HCT116 (cell line): Measurements from ENCODE around the gene KDM3B. TPM values are rescaled to one million over a fixed set of nuclear protein-coding genes. Genes with fewer than 3 reads are reported as not detected.

Experiments
- ATAC-seq: fragments of 200-7000 bp; cut with Tn5 transposase; 2 replicates; pipeline ENCODE4 v1.9.1; 2020; ENCODE audit warnings: mild to moderate bottlenecking, moderate library complexity
- BruUV-seq: library from RNA; stranded (reverse); fragments of 400-500 nt; replicated peaks from 2 replicates; lab custom pipeline; 2021; lab: Mats Ljungman, UMichigan
- CTCF ChIA-PET: fragments of 300-600 bp; sonication (Branson Sonifier 250); formaldehyde crosslinking; loops from one replicate; lab custom pipeline; 2021; ENCODE audit warnings: antibody characterized with exemption; lab: Charles Lee
- POLR2A ChIA-PET: fragments of 300-600, 350-600 bp; sonication (Branson Sonifier 250); formaldehyde crosslinking; loops from one replicate; lab custom pipeline; 2021; ENCODE audit warnings: antibody characterized with exemption; lab: Charles Lee
- RAD21 ChIA-PET, 2 experiments: fragments of 300-600 bp; sonication (Branson Sonifier 250); formaldehyde crosslinking; loops; one replicate each; lab custom pipeline; 2023; ENCODE audit warnings: low total read pairs in 2 of 2; ENCODE audit not compliant: uncharacterized antibody in 2 of 2, unreplicated experiment in 2 of 2, low non-redundant PET in 1 of 2; lab: Charles Lee
- DNase-seq: peaks from one replicate; pipeline ENCODE4 v3.0.0-alpha.2; 2010; ENCODE audit warnings: low read depth, low spot score
- H2AFZ ChIP-seq: fragments of 200-600 bp; shearing (Covaris generic), sonication (generic); 2 replicates; pipeline ENCODE4 v1.6.1; 2017; ENCODE audit warnings: low read depth, mixed run types, mixed read lengths, antibody characterized with exemption, low read length; ENCODE audit not compliant: poor library complexity, severe bottlenecking
- H3K27ac ChIP-seq: 2 replicates; pipeline ENCODE4 v1.5.1; 2012; ENCODE audit warnings: low read depth, low read length
- H3K27me3 ChIP-seq: fragments of 200-600 bp; sonication (generic); 2 replicates; pipeline ENCODE4 v1.6.1; 2016; ENCODE audit warnings: mixed run types, low read length, mixed read lengths; ENCODE audit not compliant: insufficient read depth
- H3K36me3 ChIP-seq, 2 experiments: fragments of 200-500 bp in 1 of 2; fragments of 200-600 bp in 1 of 2; sonication (Bioruptor generic) in 1 of 2; sonication (generic) in 1 of 2; 2 replicates each; pipeline versions ENCODE4 v1.5.1 to v1.6.1; 2014 to 2016; ENCODE audit warnings: low read length in 2 of 2, inconsistent platforms in 1 of 2, mixed read lengths in 1 of 2, mixed run types in 1 of 2; ENCODE audit not compliant: insufficient read depth in 2 of 2, control insufficient read depth in 1 of 2
- H3K4me1 ChIP-seq, 2 experiments: fragments of 200-600 bp in 1 of 2; sonication (generic) in 1 of 2; 2 replicates each; pipeline versions ENCODE4 v1.5.1 to v1.6.1; 2012 to 2017; ENCODE audit warnings: low read length in 2 of 2, inconsistent platforms in 1 of 2, mild to moderate bottlenecking in 1 of 2, mixed read lengths in 1 of 2, mixed run types in 1 of 2, moderate library complexity in 1 of 2; ENCODE audit not compliant: insufficient read depth in 2 of 2, control insufficient read depth in 1 of 2
- H3K4me2 ChIP-seq: fragments of 200-600 bp; sonication (generic); 2 replicates; pipeline ENCODE4 v1.6.1; 2017; ENCODE audit warnings: mixed run types, low read length, mixed read lengths
- H3K4me3 ChIP-seq, 2 experiments: fragments of 200-600 bp in 1 of 2; sonication (generic) in 1 of 2; replicated peaks in 1 of 2; 2 replicates each; pipeline ENCODE4 v1.5.1; 2011 to 2016; ENCODE audit warnings: low read length in 2 of 2, control low read depth in 1 of 2, low read depth in 1 of 2, mild to moderate bottlenecking in 1 of 2, mixed read lengths in 1 of 2, mixed run types in 1 of 2
- H3K79me2 ChIP-seq: fragments of 200-600 bp; sonication (generic); 2 replicates; pipeline ENCODE4 v1.6.1; 2017; ENCODE audit warnings: mild to moderate bottlenecking, mixed run types, low read length, moderate library complexity, mixed read lengths; ENCODE audit not compliant: insufficient read depth
- H3K9ac ChIP-seq: fragments of 200-600 bp; sonication (generic); 2 replicates; pipeline ENCODE4 v1.6.1; 2016; ENCODE audit warnings: low read length, mixed read lengths
- H3K9me2 ChIP-seq: fragments of 200-600 bp; sonication (generic), shearing (Covaris generic); 2 replicates; pipeline ENCODE4 v1.6.1; 2017; ENCODE audit warnings: mixed run types, mild to moderate bottlenecking, moderate library complexity; ENCODE audit not compliant: insufficient read depth
- H3K9me3 ChIP-seq, 2 experiments: fragments of 200-500 bp in 1 of 2; fragments of 200-600 bp in 1 of 2; sonication (Bioruptor generic) in 1 of 2; sonication (generic) in 1 of 2; 2 replicates each; pipeline ENCODE4 v1.6.1; 2014 to 2017; ENCODE audit warnings: low read length in 2 of 2, mixed read lengths in 2 of 2, inconsistent platforms in 1 of 2, low read depth in 1 of 2, mild to moderate bottlenecking in 1 of 2, mixed run types in 1 of 2, moderate library complexity in 1 of 2; ENCODE audit not compliant: control insufficient read depth in 1 of 2, insufficient read depth in 1 of 2
- H4K20me1 ChIP-seq: fragments of 200-600 bp; sonication (generic), shearing (Covaris generic); 2 replicates; pipeline ENCODE4 v1.6.1; 2017; ENCODE audit warnings: mixed run types, mild to moderate bottlenecking, moderate library complexity; ENCODE audit not compliant: insufficient read depth
- CEBPB ChIP-seq: IDR thresholded peaks from 2 replicates; pipeline ENCODE4 v1.6.1; 2012; ENCODE audit warnings: low read depth
- EZH2 ChIP-seq: fragments of 200-600 bp; sonication (generic); IDR thresholded peaks from 2 replicates; pipeline ENCODE4 v1.6.1; 2017; ENCODE audit warnings: antibody characterized with exemption, mixed run types
- POLR2AphosphoS5 ChIP-seq: IDR thresholded peaks from 2 replicates; pipeline ENCODE4 v1.6.1; 2011; ENCODE audit warnings: mild to moderate bottlenecking, low read depth, low read length, moderate library complexity
- SIN3A ChIP-seq: IDR thresholded peaks from 2 replicates; pipeline ENCODE4 v1.6.1; 2012; ENCODE audit warnings: low read depth
- ZBTB33 ChIP-seq: IDR thresholded peaks from 2 replicates; pipeline ENCODE4 v1.6.1; 2011; ENCODE audit warnings: mild to moderate bottlenecking, low read length, moderate library complexity; ENCODE audit not compliant: insufficient replicate concordance; ENCODE audit errors: extremely low read depth
- intact Hi-C: fragments of 100-400 bp; cut with micrococcal nuclease; formaldehyde crosslinking; loops from 2 replicates; pipeline ENCODE4 v1.10.0; 2022
- total RNA-seq: library from RNA; stranded (reverse); gene quantifications from one replicate; pipeline ENCODE4 v1.2.1, GENCODE V29; 2021; ENCODE audit not compliant: unreplicated experiment

Gene KDM3B
- total RNA-seq, 1 experiment from 2014 or later, result 65.1 TPM

DNA sequence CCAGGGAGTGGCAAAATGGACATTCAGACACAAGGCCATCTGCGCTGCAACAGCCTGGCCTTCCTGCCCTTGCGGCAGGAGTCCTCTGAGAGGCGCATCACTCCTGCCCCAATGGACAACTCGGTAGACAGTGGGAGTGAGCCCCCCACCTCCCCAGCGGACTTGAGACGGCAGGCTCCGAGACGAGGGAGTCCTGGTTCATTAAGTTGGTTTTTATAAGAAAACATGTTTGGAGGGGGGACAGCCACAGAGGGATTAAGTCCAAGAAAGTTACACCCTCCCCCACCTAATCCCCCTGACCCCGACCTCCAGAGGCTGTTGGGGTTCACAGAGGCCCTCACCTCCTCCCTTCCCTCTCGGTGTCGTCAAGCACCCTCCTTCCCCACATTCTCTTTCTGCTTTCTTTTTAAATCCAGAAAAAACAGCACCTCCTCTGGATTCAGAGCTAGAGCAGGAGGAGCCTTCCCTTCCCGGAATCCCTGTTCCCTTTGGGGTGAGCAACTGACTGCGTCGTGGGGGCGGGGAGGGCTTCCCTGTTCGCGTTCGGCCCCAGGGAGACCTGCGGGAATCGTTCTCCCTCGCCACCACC is 111.0 kb downstream of the KDM3B start:
- peaks cover 31% of the 10 kb centered on the region for H3K79me2 ChIP-seq
- ChIA-PET POLR2A (interaction anchor here (1.0 to 3.1 kb wide), 4 partner anchors 8 to 110 kb away, joined by 3 to 16 read pairs (median 4); partner anchors contain the start of gene ETF1), CTCF (interaction anchor here (1.7 to 3.4 kb wide), 2 partner anchors 14 to 40 kb away, joined by 11 to 48 read pairs; no protein-coding TSS in a partner anchor), RAD21 (interaction anchor here in 1 of 2 experiments (1.1 kb wide), 1 partner anchor 72 kb away, joined by 3 read pairs; no protein-coding TSS in a partner anchor)
- intact Hi-C loops, result no loop called here
- H3K4me1 ChIP-seq, result peaks cover 0 to 40% of the 10 kb centered on the region in 2 experiments; a peak in 3 of 4 replicates
- ATAC-seq (no peak), DNase-seq (no peak)
- H3K9ac ChIP-seq, result peak overlapping the region; percentile 93
- no peak for TF ChIP-seq POLR2AphosphoS5
- TF ChIP-seq SIN3A, result no peak
- TF ChIP-seq EZH2, result no peak
- TF ChIP-seq ZBTB33, result no peak
- no peak for TF ChIP-seq CEBPB
- H3K27me3 ChIP-seq, result no peaks in the 10 kb centered on the region
- H4K20me1 ChIP-seq, result no peaks in the 10 kb centered on the region; the same call in 1 of the 2 replicates
- peak overlapping the region; percentile 88 for H3K27ac ChIP-seq
- peak overlapping the region; percentile 53 to 82 for H3K4me3 ChIP-seq
- peak overlapping the region; percentile 100 for H3K4me2 ChIP-seq
- H2AFZ ChIP-seq, result no peak overlapping the region
- TSS peak; percentile 78 for BruUV-seq
- no peaks in the 10 kb centered on the region for H3K9me3 ChIP-seq
- H3K9me2 ChIP-seq, result no peaks in the 10 kb centered on the region
- H3K36me3 ChIP-seq, result peaks cover 4 to 22% of the 10 kb centered on the region in 2 experiments
